SK-N-SH (cell line): ENCODE results near the gene GRIK5. TPM values are rescaled to one million over a fixed set of nuclear protein-coding genes. Genes with fewer than 3 reads are reported as not detected.

Experiments
- CTCF ChIA-PET: fragments of 300-600, 350-600 bp; formaldehyde crosslinking; extraction: SDS; loops from one replicate; lab custom pipeline; 2021; lab: Yijun Ruan, JAX
- POLR2A ChIA-PET: fragments of 350-600 bp; sonication (Branson Sonifier 250); formaldehyde crosslinking; extraction: SDS; loops from one replicate; lab custom pipeline; 2020; ENCODE audit warnings: antibody characterized with exemption, inconsistent platforms; lab: Yijun Ruan, JAX
- DNase-seq: peaks from one replicate; pipeline ENCODE4 v3.0.0; 2012
- H2AFZ ChIP-seq: fragments of 200-600 bp; sonication (generic); 2 replicates; pipeline ENCODE4 v1.8.1; 2016; ENCODE audit warnings: antibody characterized with exemption, mild to moderate bottlenecking, low read depth
- H3F3A ChIP-seq: fragments of 200-600 bp; sonication (generic); replicated peaks from 2 replicates; pipeline ENCODE3; 2016; ENCODE audit warnings: antibody characterized with exemption, mild to moderate bottlenecking; ENCODE audit not compliant: insufficient read depth
- H3K27ac ChIP-seq, 2 experiments: fragments of 200-500 bp in 1 of 2; fragments of 200-600 bp in 1 of 2; sonication (Bioruptor generic) in 1 of 2; sonication (generic), shearing (Covaris generic) in 1 of 2; 2 replicates each; pipeline versions ENCODE4 v1.5.1 to v1.6.1; 2014 to 2016; ENCODE audit warnings: low read depth in 2 of 2, inconsistent platforms in 1 of 2, low read length in 1 of 2, mild to moderate bottlenecking in 1 of 2, mixed read lengths in 1 of 2
- H3K27me3 ChIP-seq: fragments of 200-600 bp; sonication (generic), shearing (Covaris generic); 2 replicates; pipeline ENCODE4 v1.6.1; 2016; ENCODE audit warnings: mixed run types; ENCODE audit not compliant: insufficient read depth
- H3K36me3 ChIP-seq, 2 experiments: fragments of 200-500 bp in 1 of 2; fragments of 200-600 bp in 1 of 2; sonication (Bioruptor generic) in 1 of 2; sonication (generic) in 1 of 2; replicated peaks in 1 of 2; 2 replicates each; pipeline versions ENCODE3 to v1.5.1; 2014 to 2016; ENCODE audit warnings: low read length in 1 of 2, mild to moderate bottlenecking in 1 of 2; ENCODE audit not compliant: insufficient read depth in 2 of 2, control insufficient read depth in 1 of 2
- H3K4me1 ChIP-seq, 2 experiments: fragments of 200-500 bp in 1 of 2; fragments of 200-600 bp in 1 of 2; sonication (Bioruptor generic) in 1 of 2; sonication (generic), shearing (Covaris generic) in 1 of 2; 2 replicates each; pipeline versions ENCODE4 v1.5.1 to v1.6.1; 2014 to 2016; ENCODE audit warnings: low read depth in 1 of 2, low read length in 1 of 2, mixed run types in 1 of 2; ENCODE audit not compliant: insufficient read depth in 2 of 2, control insufficient read depth in 1 of 2
- H3K4me2 ChIP-seq: fragments of 200-600 bp; sonication (generic), shearing (Covaris generic); 2 replicates; pipeline ENCODE4 v1.6.1; 2017; ENCODE audit warnings: mixed run types
- H3K4me3 ChIP-seq, 2 experiments: fragments of 200-500 bp in 1 of 2; fragments of 200-600 bp in 1 of 2; sonication (Bioruptor generic) in 1 of 2; sonication (generic), shearing (Covaris generic) in 1 of 2; 2 replicates each; pipeline versions ENCODE4 v1.5.1 to v1.8.1; 2014 to 2016; ENCODE audit warnings: low read depth in 2 of 2, inconsistent platforms in 1 of 2, low read length in 1 of 2, mild to moderate bottlenecking in 1 of 2, mixed read lengths in 1 of 2, moderate library complexity in 1 of 2
- H3K79me2 ChIP-seq: fragments of 200-600 bp; sonication (generic); 2 replicates; pipeline ENCODE4 v1.8.1; 2017; ENCODE audit warnings: mild to moderate bottlenecking; ENCODE audit not compliant: insufficient read depth
- H3K9ac ChIP-seq: fragments of 200-600 bp; sonication (generic); 2 replicates; pipeline ENCODE4 v1.6.1; 2017; ENCODE audit warnings: mixed run types
- H3K9me2 ChIP-seq: fragments of 200-600 bp; sonication (generic); 2 replicates; pipeline ENCODE4 v1.6.1; 2017; ENCODE audit warnings: mixed run types
- H3K9me3 ChIP-seq: fragments of 200-600 bp; sonication (generic); 2 replicates; pipeline ENCODE4 v1.6.1; 2017; ENCODE audit warnings: mixed run types, mild to moderate bottlenecking, moderate library complexity
- H4K20me1 ChIP-seq: fragments of 200-600 bp; sonication (generic); 2 replicates; pipeline ENCODE4 v1.6.1; 2017; ENCODE audit warnings: mild to moderate bottlenecking, mixed run types; ENCODE audit not compliant: insufficient read depth
- CTCF ChIP-seq: fragments of 200-600 bp; sonication (generic); IDR thresholded peaks from 2 replicates; pipeline ENCODE4 v1.6.1; 2017; ENCODE audit warnings: antibody characterized with exemption, mild to moderate bottlenecking, moderate library complexity
- EP300 ChIP-seq, 2 experiments: IDR thresholded peaks; 2 replicates each; pipeline versions ENCODE4 v1.4.0 to v1.6.1; 2012; ENCODE audit warnings: borderline replicate concordance in 1 of 2, low read depth in 1 of 2, low read length in 1 of 2
- FOSL2 ChIP-seq: IDR thresholded peaks from 2 replicates; pipeline ENCODE4 v1.4.0; 2012; ENCODE audit warnings: low read depth, mild to moderate bottlenecking, moderate library complexity, borderline replicate concordance
- FOXJ3 ChIP-seq: sonication (generic); formaldehyde crosslinking; IDR thresholded peaks from 2 replicates; pipeline ENCODE4 v1.5.1; 2020; ENCODE audit warnings: mild to moderate bottlenecking, missing genetic modification reagents
- FOXM1 ChIP-seq: IDR thresholded peaks from 2 replicates; pipeline ENCODE4 v1.4.0; 2012; ENCODE audit warnings: low read depth, mild to moderate bottlenecking
- GABPA ChIP-seq: IDR thresholded peaks from 2 replicates; pipeline ENCODE4 v1.4.0; 2012; ENCODE audit warnings: low read depth, mild to moderate bottlenecking
- GATA2 ChIP-seq: sonication (generic); formaldehyde crosslinking; IDR thresholded peaks from 2 replicates; pipeline ENCODE4 v1.5.0; 2020; ENCODE audit warnings: mild to moderate bottlenecking, missing genetic modification reagents
- IRF3 ChIP-seq: fragments of 150-350 bp; IDR thresholded peaks from 2 replicates; pipeline ENCODE4 v1.6.1; 2016; ENCODE audit warnings: mild to moderate bottlenecking, low read depth, low read length
- MAX ChIP-seq: IDR thresholded peaks from 2 replicates; pipeline ENCODE4 v1.4.0; 2012; ENCODE audit warnings: low read depth
- MEF2A ChIP-seq: IDR thresholded peaks from 2 replicates; pipeline ENCODE4 v1.4.0; 2012; ENCODE audit warnings: low read depth, borderline replicate concordance
- NFIC ChIP-seq: IDR thresholded peaks from 2 replicates; pipeline ENCODE4 v1.4.0; 2012; ENCODE audit warnings: borderline replicate concordance
- PBX3 ChIP-seq: IDR thresholded peaks from 2 replicates; pipeline ENCODE4; 2012
- POLR2AphosphoS5 ChIP-seq: IDR thresholded peaks from 2 replicates; pipeline ENCODE4 v1.6.1; 2012; ENCODE audit warnings: low read depth, low read length
- REST ChIP-seq: IDR thresholded peaks from 2 replicates; pipeline ENCODE4 v1.6.1; 2012; ENCODE audit warnings: mild to moderate bottlenecking, low read depth, low read length, moderate library complexity
- RFX5 ChIP-seq: IDR thresholded peaks from 2 replicates; pipeline ENCODE4 v1.6.1; 2012; ENCODE audit warnings: mild to moderate bottlenecking, improper control_type of control experiment, low read length
- RXRA ChIP-seq: IDR thresholded peaks from 2 replicates; pipeline ENCODE4 v1.4.0; 2012; ENCODE audit warnings: low read depth, mild to moderate bottlenecking, borderline replicate concordance
- SIN3A ChIP-seq: IDR thresholded peaks from 2 replicates; pipeline ENCODE4 v1.6.1; 2012; ENCODE audit warnings: low read depth, mild to moderate bottlenecking, low read length, moderate library complexity, borderline replicate concordance
- SMC3 ChIP-seq: IDR thresholded peaks from 2 replicates; pipeline ENCODE4 v1.6.1; 2012; ENCODE audit warnings: low read depth, low read length, improper control_type of control experiment
- USF2 ChIP-seq: fragments of 150-350 bp; IDR thresholded peaks from 2 replicates; pipeline ENCODE4 v1.6.1; 2017; ENCODE audit warnings: antibody characterized with exemption, low read length, low read depth, borderline replicate concordance
- WGBS: methylation state at CpG from one replicate; pipeline ENCODE4 v1.1.6; 2017; ENCODE audit warnings: low lambda C conversion rate; 5-methylcytosine and 5-hydroxymethylcytosine counted together
- polyA plus RNA-seq, 3 experiments: library from polyadenylated mRNA; depleted of rRNA; stranded (reverse); fragments of >200 nt; gene quantifications; 2 replicates each; pipeline ENCODE4 v1.2.3, GENCODE V29; 2012

The GRIK5 gene
- polyA plus RNA-seq, 1 of the 3 experiments (the other 2 are of a cell fraction): 2.4 TPM

- no peak for TF ChIP-seq GABPA
- TF ChIP-seq CTCF: no peak
- no peak for TF ChIP-seq MAX
- TF ChIP-seq REST: no peak
- TF ChIP-seq FOXJ3 (CRISPR knock-in tag): no peak
- no peak for TF ChIP-seq POLR2AphosphoS5
- no peak for TF ChIP-seq PBX3
- no peak for TF ChIP-seq USF2
- TF ChIP-seq RXRA: no peak
- TF ChIP-seq IRF3: no peak
- TF ChIP-seq SIN3A: no peak
- no peak for TF ChIP-seq EP300 (IDR thresholded peaks at IDR 0.05; ENCODE audit: borderline replicate concordance in 1 of 2, low read depth in 1 of 2, low read length in 1 of 2)
- no peak for TF ChIP-seq FOSL2
- no peak for TF ChIP-seq FOXM1
- no peak for TF ChIP-seq GATA2 (CRISPR knock-in tag)
- TF ChIP-seq NFIC: no peak
- TF ChIP-seq SMC3: no peak
- TF ChIP-seq RFX5: no peak
- no peak for TF ChIP-seq MEF2A
- peaks cover 0 to 27% of the 10 kb centered on the region in 2 experiments; a peak in 2 of 4 replicates for H3K4me1 ChIP-seq
- H3F3A ChIP-seq: no peaks in the 10 kb centered on the region
- no peak for DNase-seq
- H3K36me3 ChIP-seq: no peaks in the 10 kb centered on the region
- POLR2A ChIA-PET: no interaction called here
- H4K20me1 ChIP-seq: no peaks in the 10 kb centered on the region
- H3K79me2 ChIP-seq: no peaks in the 10 kb centered on the region
- 76% methylated on average over 6 of the region's 13 CpGs for WGBS
- H3K9me3 ChIP-seq: no peaks in the 10 kb centered on the region
- H3K27me3 ChIP-seq: peaks cover 16% of the 10 kb centered on the region
- H3K9me2 ChIP-seq: no peaks in the 10 kb centered on the region
- H3K4me3 ChIP-seq: no peak overlapping the region
- H3K9ac ChIP-seq: no peak overlapping the region
- H2AFZ ChIP-seq: no peak overlapping the region
- no peak overlapping the region for H3K27ac ChIP-seq
- H3K4me2 ChIP-seq: no peak overlapping the region
- CTCF ChIA-PET: interaction anchor here (1.1 to 1.7 kb wide), 3 partner anchors 30 to 43 kb away, joined by 4 to 9 read pairs (median 4); no protein-coding TSS in a partner anchor
Measured at GRCh38 chr19:42065051-42065450, 5.0 kb downstream of the GRIK5 start.
